ENCODE data around the gene ITIH3.

GRCh38 chr3:52791928-52792327, 2.7 kb upstream of the ITIH3 start:
- no peak for TF ChIP-seq POLR2A (IDR thresholded peaks at IDR 0.05)
- no peak for TF ChIP-seq CTCF (IDR thresholded peaks at IDR 0.05)
